ENCODE measurements around the gene DDX3X.
"Not testable (repeated sequence)": the region's sequence is repeated elsewhere in the genome, so short reads cannot be mapped to it uniquely, and the experiment has no call there.

The DDX3X gene

GRCh38 chrX:41377624-41378023, 43.7 kb downstream of the DDX3X start:
- DNase-seq: no peak

GRCh38 chrX:41381685-41382084, 47.7 kb downstream of the DDX3X start:
- no peak for DNase-seq

DNA sequence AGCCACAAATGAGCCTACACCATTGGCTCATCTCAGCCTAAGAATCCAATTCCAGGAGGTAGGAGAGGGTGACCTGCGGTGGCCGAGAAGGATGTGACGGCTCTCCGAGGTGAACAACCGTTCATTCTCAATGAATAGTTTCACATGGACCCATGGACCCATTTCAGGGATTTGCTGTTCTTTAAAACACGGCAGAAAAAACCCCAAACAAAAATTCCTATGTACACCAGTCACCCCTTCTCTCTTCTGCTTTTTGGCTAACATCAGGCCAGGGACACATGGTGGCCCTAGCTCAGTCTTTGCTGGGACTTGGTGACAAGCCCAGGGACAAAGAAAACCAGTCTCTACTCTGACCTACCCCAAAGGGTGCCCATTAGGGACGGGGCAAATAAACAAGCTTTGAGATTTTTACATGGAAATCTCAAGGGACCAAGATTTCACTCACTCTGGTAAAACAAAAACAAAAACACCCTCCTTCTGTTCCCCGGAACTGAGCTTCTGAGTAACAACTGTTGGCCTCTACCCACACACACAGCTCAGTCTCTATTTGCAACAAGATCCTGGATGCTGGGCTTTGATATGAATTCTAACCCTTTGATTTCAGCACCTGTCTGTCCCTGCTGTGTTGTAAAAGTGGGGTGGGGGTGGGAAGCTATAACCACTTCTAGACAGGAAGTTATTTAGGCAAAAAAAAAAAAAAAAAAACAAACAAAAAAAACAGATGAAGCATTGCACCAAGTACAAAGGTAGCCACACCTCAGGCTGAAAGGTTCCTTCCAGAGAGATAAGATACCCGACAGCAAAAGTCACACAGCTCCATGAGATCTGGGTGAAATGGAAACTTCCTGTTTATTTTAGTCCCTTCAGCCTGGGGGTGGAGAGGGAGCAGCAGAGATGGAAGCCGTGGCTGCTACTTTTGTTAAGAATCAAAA, 49.0 kb downstream of the DDX3X start:
- no peak for DNase-seq

DNA sequence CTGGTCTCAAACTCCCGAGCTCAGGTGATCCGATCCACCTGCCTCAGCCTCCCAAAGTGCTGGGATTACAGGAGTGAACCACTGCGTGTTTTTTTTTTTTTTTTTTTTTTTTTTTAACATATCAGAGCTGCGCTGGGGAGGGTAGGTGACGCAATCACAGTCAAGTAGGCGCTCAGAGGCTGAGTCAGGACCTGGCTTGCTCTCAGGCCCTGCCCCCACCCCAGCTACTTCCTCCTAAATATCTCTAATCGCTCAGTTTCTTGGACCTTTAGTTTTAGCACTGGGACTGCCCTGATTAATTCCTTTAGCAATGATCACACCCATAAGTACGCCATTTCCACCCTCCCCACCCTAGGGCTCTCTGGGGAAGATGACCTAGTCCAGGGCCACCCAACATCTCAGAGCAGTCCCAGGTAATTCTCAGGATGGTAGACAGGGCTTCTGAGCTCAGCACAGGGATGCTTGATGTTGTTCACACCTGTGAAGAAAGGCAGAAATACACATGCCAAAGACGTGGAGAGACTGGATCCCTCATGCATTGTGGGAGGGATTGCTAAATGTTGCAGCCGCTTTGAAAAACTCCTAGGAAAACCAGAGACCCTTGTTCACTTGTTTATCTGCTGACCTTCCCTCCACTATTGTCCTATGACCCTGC, 50.2 kb downstream of the DDX3X start:
- DNase-seq: no peak

DNA sequence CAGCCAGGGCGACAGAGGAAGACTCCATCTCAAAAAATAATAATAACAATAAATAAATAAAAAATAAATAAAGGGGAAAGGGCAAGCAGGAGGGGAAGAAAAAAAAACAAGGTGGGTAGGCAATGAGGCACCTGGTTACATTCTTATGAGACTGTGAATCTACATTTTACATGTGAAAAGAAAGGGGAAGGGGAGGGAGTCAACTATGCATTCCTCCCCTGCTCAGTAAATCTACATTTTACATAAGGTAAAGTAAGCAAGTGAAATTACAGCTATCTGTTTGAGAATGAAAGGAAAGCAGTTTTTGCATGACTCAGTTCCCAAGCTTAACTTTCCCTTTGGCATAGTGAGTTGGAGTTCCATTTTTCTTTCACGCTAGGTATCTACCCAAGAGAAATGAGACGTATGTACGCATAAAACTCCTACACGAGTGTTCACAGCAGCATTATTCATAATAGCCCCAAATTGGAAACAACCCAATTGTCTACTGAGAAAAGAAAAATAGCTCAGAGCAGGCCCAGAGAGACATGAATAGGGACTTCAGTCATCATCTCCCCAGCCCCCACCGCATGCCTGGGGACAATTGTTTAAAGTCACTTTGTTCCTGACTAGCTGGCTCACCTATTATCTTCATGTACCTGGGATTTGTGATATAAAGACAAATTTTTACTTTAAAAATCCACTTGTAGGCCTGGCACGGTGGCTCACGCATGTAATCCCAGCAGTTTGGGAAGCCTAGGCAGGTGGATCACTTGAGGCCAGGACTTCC, 52.4 kb downstream of the DDX3X start:
- DNase-seq: no peak

- no peak for DNase-seq
Observed at GRCh38 chrX:41388543-41388942, 54.6 kb downstream of the DDX3X start.

DNA sequence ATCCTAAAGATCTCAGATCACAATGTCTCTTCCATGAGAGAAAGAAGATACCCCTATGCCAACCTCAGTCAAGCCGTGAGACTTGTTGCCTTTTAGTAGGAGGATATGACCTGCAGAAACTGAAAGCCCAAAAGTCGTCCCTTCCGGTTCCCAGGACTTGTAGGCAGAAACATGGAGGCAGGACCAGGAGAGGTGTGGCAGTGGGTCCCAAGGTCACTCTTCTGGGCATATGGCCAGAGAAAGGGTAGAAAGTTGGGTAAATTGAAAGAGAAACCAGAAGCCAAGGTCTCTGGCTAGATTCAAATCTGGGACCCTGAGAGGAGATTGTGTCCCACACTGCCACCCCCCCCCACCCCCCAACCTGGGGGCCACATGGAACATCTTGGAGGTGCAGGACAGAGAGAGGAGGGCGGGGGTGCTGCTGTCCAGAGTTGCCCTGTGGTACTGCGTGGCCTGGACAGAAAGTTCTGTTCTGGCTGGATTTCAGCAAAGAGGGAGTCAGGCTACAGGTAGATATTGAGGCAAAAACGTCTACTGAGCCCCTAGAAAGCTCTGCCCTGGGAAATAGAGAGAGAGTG, 55.4 kb downstream of the DDX3X start:
- no peak for DNase-seq

GRCh38 chrX:41390576-41390975, 56.6 kb downstream of the DDX3X start:
- not testable (repeated sequence) for DNase-seq

GRCh38 chrX:41391606-41392005, 57.6 kb downstream of the DDX3X start:
- no peak for DNase-seq

DNA sequence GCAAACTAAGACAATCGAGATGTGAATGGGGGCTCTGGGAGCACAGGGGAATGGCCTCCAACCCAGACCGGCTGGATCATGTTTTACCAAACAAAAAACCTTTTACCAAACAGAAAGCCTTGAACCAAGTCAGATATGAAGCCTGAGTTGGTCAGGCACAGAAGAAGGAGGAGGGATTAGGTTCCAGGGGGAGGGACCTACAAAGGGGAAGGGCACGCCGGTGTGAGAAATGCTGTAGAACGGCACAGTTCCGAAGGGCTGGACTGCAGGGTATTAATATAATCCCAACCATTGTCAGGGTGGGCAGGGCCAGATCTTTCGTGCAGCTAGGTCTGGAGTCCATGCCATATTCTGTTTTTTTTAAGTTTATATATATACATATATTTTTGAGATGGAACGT, 60.3 kb downstream of the DDX3X start:
- no peak for DNase-seq

DNA sequence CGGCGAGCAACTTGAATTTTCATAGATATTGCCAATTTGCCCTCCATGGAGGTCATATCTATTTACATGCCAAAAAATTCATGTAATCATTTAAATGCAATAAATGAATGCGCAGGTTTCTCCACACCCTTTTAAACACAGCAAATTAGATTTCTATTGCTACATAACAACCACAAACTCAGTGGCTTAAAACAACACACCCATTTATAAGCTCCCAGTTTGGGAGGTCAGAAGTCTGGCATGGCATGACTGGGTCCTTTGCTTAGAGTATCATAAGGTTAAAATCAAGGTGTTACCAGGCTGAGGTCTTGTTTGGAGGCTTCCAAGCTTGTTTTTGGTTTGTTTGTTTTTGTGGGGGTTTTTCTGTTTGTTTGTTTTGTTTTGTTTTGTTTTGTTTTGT, 63.3 kb downstream of the DDX3X start:
- DNase-seq: no peak

GRCh38 chrX:41397768-41398167, 63.8 kb downstream of the DDX3X start:
- DNase-seq: no peak

- not testable (repeated sequence) for DNase-seq
Observed at GRCh38 chrX:41402556-41402955, 68.6 kb downstream of the DDX3X start.

DNA sequence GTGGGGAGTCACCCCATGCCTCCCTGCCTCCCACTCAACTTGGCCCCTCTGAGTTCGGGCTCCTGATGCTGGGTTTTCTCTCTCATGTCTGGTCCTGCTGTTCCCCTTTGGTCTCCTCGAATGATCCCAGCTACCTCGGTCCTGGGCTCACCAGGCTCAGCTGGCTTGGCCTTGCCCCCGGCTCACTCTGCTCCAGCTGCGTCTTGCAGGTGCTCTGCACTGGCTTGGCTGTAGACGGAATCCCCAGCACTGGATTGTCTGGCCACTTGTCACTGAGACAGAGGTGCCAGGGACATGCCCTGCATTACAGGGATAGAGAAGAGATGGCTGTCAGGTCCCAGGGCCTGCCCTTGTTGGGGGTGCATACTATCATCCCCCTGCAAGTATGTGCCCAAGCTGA, 71.6 kb downstream of the DDX3X start:
- DNase-seq: no peak

- no peak for DNase-seq
Observed at GRCh38 chrX:41406201-41406600, 72.2 kb downstream of the DDX3X start.

DNA sequence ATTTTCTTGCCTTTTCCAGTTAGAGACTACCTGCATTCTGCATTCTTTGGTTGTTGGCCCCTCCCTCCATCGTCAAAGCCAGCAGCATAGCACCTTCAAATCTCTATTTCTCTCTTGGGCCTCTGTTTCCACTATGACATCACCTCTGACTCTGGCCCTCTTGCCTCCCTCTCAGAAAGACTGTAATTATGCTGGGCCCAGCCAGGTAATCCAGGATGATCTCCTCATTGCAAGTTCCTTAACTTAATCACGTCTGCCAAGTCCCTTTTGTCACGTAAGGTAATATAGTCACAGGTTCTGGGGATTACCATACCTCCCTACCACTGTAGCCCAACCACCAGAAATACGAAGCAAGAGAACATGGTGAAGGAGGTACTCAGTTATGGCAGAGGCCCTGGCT, 73.9 kb downstream of the DDX3X start:
- DNase-seq: no peak

GRCh38 chrX:41408576-41408975, 74.6 kb downstream of the DDX3X start:
- no peak for DNase-seq

GRCh38 chrX:41409006-41409405, 75.0 kb downstream of the DDX3X start:
- no peak for DNase-seq

- DNase-seq: not testable (repeated sequence)
Observed at GRCh38 chrX:41411222-41411621, 77.3 kb downstream of the DDX3X start.

DNA sequence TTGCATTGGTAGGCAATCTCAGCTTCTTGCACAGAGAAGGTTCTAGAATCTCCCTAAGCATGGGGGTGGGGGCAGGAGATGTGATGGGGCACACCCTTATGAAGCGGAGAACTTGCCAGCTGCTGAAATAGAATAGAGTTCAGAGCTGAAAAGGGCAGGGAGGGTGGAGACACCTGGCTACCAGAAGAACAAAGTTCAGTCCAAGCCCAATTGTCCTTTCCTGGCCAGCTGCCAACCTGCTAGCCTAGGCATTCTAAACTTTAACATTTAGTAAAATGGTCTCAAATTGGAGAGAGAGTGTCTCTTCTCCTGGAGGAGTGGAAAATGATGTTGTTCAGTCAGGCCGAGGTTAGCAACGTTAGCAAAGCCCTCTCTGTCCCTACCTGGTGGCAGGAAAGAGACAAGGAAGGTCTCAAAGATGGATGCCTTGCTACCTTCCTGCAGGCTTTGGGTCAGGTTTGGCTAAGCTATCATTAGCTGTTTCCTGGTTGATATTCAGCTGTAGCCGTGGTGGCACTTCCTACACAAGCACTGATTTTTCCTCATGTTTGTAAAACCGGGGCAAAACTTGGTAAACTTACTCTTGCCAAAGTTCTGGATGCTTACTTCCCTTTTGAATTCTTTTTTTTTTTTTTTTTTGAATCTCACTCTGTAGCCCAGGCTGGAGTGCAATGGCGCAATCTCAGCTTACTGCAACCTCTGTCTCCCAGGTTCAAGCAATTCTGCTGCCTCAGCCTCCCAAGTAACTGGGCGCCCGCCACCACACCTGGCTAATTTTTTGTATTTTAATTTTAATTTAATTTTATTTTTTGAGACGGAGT, 78.5 kb downstream of the DDX3X start:
- DNase-seq: no peak

Data from cortex of kidney (tissue), 1 donor.